Measurements from ENCODE around the gene TMEM120B. TPM values are rescaled to one million over a fixed set of nuclear protein-coding genes. Genes with fewer than 3 reads are reported as not detected.

TMEM120B gene
- total RNA-seq, 1 experiment from 2014 or later: 14.2 TPM

GRCh38 chr12:121830588-121831265, 118.2 kb downstream of the TMEM120B start:
- in situ Hi-C loops (cut with HindIII; ENCODE audit: low pct_unique_long_range_greater_than_20kb, low sequenced_read_pairs): no loop called here
- DNase-seq (ENCODE audit: low read depth, low spot score): no peak

Other genes starting within 250 kb of the TMEM120B start
- gene KDM2B, start 131.7 kb upstream of the TMEM120B start, total RNA-seq (2014; rRNA removed; shearing (Covaris generic)): 24.4 and 30.4 TPM in 2 replicates
- gene ORAI1, start 86.2 kb upstream of the TMEM120B start, total RNA-seq (2014; rRNA removed; shearing (Covaris generic)): 16.9 and 22.2 TPM in 2 replicates
- gene MORN3, start 43.1 kb upstream of the TMEM120B start, total RNA-seq (2014; rRNA removed; shearing (Covaris generic)): 0.13 TPM in 1 of 2 replicates, not detected in the other
- 5.3 and 5.7 TPM in 2 replicates for gene RHOF, start 80.9 kb downstream of the TMEM120B start, total RNA-seq (2014; rRNA removed; shearing (Covaris generic))
- gene SETD1B, start 91.3 kb downstream of the TMEM120B start, total RNA-seq (2014; rRNA removed; shearing (Covaris generic)): 2.0 TPM in 2 replicates
- not detected in 2 replicates for gene HPD, start 146.1 kb downstream of the TMEM120B start, total RNA-seq (2014; rRNA removed; shearing (Covaris generic))
- gene PSMD9, start 176.0 kb downstream of the TMEM120B start, total RNA-seq (2014; rRNA removed; shearing (Covaris generic)): 75.9 and 95.1 TPM in 2 replicates
- 3.3 and 5.3 TPM in 2 replicates for gene CFAP251, start 205.8 kb downstream of the TMEM120B start, total RNA-seq (2014; rRNA removed; shearing (Covaris generic))